NAMALWA (cell line): ENCODE data around the gene STK24.

Experiments
- DNase-seq: peaks from one replicate; pipeline ENCODE4 v3.0.0-alpha.2; 2015; ENCODE audit warnings: low spot score

Gene STK24

DNA sequence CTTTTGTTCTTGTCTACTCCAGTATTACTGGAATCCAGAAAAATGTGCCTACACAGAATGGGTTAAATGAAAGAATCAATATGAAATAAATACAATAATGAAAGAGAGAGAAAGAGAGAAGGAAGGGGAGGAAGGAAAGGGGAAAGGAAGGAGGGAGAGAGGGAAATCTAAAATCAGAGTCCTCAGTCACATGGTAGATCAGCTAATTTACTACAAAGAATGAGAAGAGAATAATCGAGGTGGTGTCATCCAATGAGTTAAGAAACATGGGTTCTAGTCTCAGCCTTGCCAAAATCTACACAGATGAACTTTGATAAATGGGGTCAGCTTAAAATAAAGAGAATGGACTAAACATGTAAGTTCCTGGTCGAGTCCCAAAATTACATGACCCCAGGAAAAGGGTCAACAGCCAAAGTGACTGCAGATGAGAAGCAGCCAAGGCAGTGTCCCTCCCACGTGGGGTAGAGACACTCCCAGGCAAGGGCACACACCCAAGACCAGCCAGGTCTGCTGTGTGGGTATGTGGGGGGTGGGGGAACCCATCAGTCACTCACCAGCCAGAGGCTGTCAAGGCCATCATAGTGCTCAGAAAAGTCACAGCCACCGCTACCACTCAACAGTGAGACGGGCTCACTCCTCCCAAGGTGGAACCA is 103.6 kb downstream of the STK24 start:
- no peak for DNase-seq

DNA sequence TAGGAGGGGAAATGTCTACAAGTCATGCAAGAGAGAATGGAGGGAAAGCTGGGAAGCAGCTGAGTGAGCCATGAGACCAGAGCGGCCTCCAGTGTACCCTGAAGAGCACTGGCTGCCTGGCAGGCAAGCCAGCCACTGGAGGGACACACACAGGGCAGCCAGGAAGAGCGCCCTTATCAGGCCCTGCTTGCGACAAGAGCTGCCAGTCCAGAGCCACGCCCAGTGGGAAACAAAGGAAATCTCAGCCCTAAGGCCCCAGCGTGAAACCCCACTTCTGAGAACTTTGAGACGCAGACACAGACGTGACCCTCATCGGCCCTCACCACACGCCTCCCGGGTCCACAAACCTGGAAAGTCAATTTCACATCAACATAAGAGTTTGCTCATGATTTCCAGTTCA is 105.0 kb downstream of the STK24 start:
- no peak for DNase-seq

DNA sequence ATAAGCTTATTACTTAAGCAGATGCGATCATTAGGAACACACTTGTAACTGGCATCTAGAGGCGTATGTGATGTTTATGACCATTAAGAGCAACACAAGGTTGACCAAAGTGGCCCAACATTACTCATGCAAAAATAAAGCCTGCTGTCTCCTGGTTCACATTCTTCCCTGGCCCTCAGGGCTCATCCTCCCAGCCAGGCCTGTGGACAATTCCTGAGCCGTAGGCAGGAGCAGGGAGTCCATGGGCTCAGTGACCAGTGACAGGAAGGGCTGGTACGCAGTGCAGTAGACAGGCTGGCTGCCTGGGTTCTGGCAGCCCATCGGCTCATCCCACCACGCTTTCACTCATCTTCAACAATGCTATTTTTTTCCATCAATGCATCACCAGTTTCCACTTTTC is 106.0 kb downstream of the STK24 start:
- no peak for DNase-seq

DNA sequence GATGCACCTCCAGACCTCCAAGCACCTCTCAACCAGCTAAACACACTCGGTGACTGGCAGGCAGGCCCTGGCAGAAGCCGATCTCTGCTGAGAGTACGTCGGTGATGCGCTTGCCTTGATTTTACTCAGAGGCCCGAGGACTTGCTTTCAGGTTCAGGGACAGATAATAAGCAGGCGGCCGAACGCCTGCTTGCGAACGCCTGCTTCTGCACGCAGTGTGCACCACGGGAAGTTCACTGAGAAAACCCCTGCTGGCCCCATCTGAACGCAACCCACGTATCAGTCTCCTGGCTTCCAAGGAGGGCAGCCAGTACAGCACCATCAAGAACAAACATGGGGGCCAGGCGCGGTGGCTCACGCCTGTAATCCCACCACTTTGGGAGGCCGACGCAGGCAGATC is 108.0 kb downstream of the STK24 start:
- no peak for DNase-seq

DNA sequence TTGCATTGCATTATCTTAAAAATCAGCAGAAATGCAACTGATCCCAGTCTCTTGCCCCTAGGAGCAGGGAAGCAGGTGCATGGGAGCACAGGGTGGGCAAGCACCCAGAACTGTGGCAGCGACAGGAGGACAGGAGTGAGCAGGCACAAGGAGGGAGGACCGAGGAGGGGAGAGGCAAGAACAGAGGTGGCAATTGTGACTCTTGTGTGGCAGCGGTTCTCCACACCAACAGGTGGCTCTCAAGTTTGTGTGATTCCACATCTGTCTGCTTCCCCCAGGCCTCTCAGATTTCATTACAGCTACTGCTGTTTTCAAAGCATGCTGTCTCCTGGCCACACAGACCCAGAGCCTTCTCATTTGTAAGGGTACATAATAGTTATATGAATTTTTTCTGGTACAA is 108.5 kb downstream of the STK24 start:
- no peak for DNase-seq

DNA sequence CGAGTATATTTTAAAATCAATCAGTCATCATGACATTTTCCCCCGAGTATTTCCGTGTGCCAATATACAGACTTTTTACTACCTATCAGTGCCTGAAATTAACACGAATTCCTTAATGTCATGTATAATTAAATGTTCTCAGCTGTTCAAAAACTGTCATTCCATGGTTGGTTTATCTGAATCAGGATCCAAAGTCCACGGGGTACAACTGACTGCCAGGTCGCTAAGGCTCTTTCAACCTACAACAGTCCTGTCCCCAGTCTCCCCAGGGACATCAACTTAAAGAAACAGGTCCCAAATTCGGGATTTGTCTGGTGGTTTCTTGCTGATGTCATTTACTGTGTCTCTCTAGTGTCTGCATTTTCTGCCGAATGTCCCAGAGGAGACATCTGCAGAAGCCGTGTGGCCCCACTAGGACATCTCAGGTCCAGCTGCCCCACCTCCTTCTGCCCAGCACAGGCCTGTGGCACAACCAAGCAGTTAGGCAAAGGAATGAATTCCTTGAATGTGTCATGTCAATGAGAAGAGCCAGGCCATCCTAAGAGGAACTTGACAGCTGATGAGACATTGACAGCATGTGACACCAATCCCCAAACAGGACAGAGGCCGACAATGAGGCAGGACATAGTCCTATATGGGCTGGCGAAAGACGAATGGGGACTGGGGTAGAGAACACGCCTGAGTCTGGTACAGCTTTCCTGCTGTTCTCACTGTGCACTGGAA is 109.5 kb downstream of the STK24 start:
- no peak for DNase-seq

DNA sequence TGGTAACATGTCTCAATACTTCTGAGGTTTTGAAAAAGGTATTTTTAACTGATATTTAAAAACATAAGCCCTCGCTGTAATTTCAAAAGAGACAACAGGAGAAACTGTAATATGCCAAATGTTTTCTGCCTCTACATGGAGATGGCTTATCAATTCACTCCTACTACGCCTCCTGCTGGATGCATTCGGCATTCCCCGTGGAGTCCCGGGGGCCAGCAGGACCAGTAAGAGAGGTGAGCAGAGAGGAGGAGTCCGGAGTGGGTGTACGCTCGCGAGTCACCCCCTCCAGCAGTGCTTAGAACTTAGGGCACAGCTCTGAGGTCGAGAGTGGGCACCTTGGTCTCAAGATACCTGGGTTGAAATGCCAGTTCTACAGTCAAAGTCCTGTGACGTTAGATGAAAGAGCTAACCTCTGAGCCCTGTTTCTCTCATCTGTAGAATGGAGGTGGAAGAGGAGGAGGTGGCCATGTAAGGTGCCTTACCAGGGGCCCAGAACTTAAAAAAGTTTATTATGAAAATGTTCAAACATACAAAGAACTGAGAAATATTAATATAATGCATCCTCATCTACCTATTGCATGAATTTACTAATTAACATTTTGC is 110.2 kb downstream of the STK24 start:
- DNase-seq: peak; percentile 59

DNA sequence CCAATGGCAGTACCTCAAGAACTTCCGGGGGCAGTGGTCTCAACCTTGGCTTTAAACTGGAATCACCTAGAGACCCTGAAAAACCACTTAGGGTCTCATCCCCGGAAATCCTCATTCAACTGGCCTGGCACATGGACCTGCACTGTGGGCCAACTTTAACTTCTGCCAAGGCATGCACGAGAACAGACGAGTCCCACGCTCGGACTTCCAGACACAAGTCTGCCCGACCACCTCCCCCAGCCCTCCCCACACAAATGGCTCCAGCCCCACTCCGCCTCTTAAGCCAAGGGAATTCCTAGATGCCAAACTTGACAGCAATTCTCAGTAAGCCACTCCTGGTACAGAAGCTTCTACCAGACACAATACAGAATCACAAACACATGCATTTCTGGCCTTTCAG is 114.0 kb downstream of the STK24 start:
- no peak for DNase-seq

DNA sequence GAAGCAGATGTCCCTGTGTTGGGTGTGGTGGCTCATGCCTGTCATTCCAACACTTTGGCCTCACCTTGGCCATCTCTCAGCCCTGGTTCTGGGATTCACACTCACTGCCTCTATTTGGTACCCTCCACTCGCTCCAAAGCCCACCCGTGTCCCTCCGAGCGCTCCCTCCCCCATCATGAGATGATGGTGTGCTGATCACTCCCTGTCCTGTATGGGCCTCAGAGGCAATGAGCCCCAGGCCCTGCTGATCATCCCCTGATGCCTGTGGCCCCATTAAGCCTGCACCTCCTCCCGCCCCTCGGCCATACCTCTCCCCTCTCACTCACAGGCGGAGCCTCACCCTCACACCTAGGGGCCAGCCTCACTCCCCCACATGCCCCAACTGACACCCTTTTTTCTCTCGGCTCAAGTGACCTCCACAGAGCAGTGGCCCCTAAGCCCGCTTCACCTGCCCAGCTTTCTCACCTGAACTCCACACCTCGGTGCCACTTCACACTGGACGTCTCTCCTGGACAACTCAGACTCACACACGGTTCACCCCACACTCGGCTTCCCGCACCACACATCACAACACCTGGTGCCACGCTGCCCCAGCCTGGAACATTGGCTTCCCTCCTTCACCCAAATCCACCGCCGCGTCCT is 114.5 kb downstream of the STK24 start:
- DNase-seq: no peak

DNA sequence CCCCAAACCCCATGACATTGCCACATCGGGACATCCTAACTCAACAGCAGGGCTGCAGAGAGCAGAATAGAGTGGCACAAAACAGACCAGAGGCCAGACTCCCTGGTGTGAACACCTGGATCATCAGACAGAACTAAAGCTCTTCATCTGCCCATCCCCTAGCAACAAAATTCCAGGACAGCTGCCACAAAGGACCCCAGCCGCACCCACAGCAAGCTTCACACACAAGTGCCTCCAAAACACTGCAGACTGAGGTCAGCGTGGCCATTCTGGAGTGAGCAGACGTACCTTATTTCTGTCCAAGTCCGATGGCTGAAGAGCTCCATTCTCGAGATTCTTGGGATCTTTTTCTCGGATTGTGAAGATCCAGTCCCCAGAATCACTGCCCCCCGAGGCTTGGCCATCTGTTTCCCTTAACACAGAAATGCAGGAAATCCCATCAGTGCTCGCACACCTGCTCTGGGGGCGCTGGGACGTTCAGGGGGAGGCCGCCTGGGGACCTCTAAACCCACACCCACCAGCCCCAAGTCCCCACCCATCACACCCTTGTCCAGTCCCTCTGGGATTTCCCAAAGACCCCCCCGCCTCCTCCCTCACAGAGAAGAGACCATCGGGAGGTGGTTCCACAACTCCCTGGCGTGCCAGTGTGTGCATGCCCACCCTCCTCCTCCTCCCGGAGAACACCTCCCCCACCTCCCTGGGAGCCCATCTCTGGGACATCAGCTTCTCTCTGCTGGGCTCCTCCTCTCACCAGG is 115.2 kb downstream of the STK24 start:
- no peak for DNase-seq

DNA sequence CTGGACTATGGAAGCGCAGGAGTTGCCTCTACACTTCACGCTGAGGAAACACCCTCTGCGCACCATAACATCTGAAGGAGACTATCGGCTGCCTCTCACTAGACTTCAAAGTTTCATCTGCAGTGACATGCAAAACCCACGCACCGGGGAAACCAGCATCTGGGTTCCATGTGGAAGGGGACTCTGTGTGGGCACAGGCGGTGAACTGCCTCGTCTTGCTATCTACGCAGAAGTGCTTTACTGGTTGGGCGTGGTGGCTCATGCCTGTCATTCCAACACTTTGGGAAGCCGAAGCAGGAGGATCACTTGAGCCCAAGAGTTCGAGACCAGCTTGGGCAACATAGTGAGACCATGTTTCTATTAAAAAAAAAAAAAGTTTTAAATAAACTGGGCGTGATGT is 116.4 kb downstream of the STK24 start:
- DNase-seq: no peak

DNA sequence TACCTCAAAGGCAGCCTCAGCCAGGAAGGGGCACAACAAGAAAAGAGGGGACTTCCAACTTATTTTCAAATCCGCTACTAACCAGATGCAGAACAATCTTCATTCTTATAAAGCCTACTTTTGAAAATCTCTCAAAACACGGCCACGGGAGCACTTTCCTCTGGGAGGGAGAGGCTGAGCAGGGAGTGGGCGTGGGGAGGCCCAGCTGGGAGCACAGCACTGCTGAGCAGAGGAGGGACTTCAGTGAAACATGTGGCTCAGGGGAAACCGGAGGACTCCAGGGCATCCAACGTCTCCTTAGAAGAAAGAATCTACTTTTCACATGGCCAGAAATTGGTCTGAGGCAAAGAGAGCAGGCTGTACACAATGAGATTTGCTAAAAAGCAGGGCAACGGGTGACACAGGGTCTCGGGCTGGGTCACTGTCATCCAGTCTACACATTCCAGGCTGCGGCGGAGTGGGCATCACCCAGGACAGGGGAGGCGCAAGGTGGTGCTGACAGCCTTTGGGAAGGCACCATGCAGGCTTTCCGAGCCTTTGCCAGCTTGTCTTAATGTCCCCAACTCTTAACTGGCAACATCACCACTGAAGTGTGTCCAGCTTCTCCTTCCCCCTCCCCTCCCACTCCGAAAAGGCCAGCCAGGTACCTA is 117.1 kb downstream of the STK24 start:
- DNase-seq: no peak

DNA sequence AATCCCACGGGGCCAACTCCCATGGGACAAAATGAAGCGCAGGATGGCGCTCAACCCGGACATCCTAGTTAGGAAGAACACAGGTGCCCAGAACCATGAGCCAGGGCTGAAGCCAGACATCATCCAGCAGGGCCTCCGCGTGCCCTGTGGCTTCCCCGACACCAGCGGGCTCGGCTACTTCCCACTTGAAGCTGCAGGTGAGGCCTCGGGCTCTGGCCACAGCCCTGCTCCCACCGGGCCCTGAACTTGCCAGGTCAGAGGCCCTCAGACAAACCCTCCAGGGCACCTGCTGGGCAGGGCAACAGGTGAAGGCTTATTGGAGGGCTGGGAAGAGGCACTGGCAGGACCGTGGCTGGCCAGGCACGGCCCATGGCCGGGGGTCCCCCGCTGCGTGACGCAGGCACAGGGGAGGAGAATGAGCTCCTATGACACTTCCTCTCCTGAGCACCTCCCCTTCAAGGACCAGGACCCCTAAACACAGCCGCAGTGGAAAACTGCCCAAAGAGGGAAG is 117.7 kb downstream of the STK24 start:
- no peak for DNase-seq

DNA sequence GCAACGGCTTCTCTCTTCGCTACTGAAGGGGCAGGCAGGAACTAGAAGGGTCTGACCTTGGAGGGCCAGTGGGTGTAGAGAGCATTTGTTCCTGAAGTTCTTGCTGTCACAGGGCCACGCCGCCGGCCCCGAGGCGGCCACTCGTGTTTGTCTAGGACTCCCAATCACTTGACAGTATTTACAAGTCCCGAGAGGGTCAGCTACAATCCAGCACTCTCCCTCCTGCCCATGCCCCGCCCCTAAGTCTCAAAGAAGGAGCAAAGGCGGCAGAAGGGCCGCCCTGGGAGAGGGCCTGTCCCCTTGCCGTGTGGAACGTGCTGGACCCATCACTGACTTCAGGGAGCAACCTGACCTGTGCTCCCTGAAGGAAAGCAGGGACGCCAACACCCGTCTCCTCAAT is 118.5 kb downstream of the STK24 start:
- DNase-seq: no peak

DNA sequence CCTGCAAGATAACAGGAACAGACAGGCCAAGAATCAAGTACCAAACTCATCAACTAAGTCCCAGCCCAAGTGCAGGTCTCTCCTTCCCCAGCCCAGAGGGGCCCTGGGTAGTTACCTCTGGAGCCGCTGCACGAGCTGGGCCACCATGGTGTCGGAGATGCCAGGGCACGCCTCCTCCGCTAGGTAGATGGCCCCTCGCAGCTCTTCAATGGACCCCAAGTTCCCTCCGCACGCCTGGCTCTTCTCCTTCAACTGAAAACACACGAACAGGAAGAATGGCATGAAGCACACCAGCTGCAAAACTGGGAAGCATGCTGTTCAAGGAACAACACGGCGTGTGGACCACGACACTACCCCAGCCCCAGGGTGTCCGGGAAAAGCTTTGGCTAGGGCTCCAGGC is 119.9 kb downstream of the STK24 start:
- no peak for DNase-seq

DNA sequence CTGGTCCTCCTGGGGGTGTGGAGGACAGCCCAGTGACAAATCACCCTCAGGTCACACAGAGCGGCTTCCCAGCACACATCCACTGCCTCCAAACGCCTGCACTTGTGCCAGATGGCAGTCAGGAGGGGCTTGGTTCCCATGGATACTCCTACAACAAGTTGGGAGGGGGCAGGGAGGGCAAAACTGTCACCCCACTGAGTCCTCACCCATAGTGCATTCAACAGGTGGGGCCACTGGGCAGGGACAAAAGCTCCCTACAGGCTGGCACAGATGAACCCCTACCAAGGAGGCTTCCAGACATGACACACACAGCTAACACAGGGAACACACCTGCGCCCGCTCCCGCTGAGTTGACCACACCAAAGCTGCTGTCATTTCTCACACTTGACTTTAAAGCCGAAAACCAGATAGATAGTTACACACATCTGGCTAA is 120.5 kb downstream of the STK24 start:
- no peak for DNase-seq

DNA sequence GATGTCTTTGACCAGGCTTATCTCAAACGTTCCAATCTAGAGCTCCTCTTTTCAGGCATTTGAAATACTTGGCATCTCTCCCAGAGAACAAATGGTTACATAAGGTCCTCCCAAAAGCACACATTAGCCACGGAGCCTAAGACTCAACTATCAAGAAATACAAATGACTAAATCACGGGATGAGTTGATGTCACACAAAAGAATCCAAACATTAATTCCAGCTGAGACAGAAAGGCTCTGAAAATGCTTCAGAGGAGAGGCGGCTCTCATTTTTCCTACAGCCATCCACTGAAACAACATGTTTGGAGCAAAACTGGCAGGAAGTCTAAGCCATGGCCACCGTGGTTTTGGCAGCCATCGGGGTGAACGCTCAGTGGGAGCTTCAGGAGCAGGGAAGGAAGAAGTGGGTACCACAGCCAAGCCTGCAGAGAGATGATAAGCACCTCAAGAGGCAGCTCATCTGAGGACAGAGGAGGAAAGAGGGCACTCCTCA is 122.5 kb downstream of the STK24 start:
- no peak for DNase-seq

DNA sequence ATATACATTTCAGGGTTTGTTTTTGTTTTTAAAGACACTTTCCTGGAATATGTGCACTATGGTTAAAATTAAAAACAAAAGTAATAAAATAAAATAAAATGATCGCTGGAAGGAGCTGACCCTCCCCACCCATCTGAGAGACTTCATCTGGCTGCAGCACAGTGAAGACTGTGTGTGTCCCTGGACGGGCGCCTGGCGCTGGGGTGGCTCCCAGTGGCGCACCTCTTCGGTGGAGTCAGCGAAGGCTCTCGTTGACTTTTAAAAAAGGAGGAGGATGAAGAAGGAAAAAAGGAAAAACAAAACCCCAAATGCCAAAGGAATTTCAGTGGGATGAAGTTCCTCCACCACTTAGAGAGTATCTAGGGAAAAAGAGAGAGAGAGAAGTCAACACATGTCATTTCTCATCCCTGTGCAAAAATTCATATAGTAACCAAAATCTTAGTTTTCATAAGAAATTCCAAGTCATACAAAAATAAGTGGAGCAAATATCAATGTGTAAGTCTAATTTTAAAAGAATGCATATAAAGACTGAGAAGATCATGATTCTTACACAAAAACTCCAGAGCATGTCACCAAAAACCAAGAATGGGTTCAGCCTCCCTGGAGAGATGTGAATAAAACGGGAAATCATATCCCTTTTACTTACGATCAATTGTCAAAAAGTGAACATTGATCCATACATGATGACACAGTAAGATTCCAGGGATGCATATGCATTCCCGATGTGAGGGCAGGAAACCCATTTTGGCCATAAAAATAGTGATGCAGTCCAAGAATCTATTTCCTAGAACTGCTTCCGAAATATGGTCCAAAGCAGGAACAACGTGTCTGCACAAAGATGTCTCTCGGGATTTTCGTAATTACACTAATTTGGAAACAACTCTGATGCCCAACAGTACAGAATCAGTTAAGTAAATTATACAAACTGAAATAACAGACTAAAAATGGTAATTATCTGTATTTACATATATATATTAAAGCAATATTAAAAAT is 123.8 kb downstream of the STK24 start:
- DNase-seq: no peak

DNA sequence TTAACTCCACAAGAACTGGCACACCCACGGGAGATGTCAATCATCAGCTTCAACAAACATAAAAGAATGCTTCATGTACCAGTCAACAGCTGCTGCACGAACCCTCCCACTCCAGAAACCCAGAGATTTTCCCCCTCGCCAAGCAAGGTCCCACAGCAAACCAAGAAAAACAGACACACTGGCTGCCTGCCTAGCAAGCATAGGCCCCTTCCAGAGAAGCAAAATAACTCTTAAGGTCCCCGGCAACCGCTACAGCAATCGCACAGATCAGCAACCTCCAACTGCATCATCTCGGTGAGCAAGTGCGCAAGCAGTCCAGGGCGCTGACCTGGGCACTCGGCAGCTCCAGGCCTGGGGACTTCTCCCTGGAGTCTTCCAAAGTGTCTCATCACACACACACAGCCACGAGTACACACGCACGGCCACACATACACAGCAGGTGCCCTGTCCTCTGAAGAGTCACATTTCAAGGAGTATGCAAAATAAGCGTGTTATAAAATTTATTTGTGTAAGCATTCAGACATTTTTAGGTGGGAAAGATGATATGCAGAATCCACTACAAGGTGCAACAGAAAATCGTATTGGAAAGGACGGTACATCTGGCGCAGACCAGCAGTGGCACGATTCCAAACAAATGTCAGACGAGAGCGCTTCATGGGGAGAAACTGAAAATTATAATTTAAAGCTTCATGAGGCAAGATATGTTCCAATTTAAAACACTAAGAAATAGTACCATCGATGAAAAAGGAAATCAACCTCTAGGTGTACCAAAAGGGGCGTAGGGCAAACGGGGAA is 125.0 kb downstream of the STK24 start:
- DNase-seq: no peak
